GM21367 (cell line): ENCODE results near the gene WAC.
A peak's percentile ranks its signal among the peaks of the same experiment; 100 is the strongest.

Experiments
- ATAC-seq: cut with Tn5 transposase; IDR thresholded peaks from one replicate; pipeline ENCODE4 v1.9.1; 2021; ENCODE audit not compliant: unreplicated experiment

The WAC gene

GRCh38 chr10:28663576-28664368 lies 130.9 kb downstream of the WAC start:
- peak; percentile 95 for ATAC-seq

GRCh38 chr10:28664369-28664740 lies 131.4 kb downstream of the WAC start:
- ATAC-seq = no peak

DNA sequence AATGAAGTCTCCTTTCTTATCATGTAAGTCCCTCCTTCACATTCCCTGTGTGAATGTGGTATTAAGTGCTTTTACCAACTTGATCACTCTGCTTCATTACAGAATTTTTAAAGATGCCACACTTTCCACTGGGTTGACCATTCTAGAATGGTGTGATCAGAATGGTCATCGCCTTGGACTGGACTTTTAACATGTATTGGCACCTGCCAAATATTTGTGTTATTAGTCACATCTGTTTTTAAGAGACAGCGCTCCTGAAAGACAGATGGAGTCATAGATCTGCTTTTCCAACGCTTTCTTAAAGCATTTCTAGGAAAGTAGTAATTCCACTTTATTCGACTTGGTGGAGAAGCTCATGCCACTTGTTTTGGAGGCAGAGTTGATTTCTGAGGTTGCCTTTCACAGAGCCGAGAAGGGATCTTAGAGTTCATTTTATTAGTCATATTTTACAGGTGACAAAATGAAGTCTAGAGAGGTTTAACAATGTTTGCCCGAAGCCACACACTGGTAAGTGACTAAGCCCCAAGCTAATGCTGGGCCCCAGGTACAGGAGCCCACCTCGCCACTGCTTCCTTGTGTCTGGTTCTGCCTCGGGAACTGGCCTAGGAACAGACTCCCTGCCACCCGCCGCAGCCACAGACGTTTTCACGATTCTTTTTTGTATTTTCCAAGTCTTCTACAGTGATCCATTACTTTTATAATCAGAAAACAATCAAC lies 134.0 kb downstream of the WAC start:
- no peak for ATAC-seq

GRCh38 chr10:28668363-28669226 lies 135.7 kb downstream of the WAC start:
- no peak for ATAC-seq

DNA sequence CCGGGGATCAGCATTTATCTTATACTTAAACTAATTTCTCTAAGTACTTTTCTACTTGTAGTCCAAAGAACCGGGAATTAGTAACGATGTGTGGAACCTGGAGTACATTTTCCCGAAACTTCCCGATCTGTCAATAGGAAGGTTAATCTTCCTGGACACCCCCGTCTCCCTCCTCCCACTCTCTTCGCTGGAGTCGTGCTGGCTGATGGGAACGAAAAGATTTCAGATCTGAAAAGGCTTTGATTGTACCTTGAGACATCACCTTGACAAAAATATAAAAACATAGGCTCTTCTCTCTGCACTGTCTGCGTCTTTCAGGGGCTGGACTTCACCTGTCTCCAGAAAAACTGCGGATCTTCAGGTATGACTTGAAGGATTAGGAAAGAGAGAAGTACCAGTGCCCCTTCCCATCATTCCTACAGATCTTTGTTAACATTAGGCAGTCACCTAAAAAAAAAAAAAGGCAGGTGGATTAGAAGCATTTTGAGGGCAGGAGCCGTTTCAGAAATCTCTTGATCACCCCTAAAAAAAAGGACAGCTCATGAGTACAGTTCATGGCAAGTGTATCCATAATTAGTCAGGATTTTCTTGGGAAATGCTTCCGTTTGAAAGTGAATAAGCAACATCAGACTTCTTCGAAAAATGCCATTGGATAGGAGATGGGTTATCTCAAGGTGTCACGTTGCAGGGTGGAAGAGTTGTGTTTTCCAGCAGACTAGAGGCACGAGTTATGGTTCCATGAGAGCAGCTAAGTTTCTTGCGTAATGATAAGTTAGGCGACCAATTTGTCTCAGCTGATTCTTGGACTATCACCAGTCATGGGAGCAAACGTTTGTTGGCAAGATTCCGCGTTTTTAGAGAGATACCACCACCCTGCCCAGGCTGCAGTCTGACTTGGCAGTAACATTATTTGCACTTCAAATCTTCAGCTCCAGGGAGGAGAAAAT lies 136.6 kb downstream of the WAC start:
- no peak for ATAC-seq
